ENCODE data around the gene ANAPC1. TPM values are rescaled to one million over a fixed set of nuclear protein-coding genes. Genes with fewer than 3 reads are reported as not detected.

ANAPC1 gene
- total and polyA plus RNA-seq, 9 of the 15 experiments (the other 6 are each of a cell fraction or from before 2014, with no cell fraction given) = 14.0 to 126 (median 78.2) TPM

DNA sequence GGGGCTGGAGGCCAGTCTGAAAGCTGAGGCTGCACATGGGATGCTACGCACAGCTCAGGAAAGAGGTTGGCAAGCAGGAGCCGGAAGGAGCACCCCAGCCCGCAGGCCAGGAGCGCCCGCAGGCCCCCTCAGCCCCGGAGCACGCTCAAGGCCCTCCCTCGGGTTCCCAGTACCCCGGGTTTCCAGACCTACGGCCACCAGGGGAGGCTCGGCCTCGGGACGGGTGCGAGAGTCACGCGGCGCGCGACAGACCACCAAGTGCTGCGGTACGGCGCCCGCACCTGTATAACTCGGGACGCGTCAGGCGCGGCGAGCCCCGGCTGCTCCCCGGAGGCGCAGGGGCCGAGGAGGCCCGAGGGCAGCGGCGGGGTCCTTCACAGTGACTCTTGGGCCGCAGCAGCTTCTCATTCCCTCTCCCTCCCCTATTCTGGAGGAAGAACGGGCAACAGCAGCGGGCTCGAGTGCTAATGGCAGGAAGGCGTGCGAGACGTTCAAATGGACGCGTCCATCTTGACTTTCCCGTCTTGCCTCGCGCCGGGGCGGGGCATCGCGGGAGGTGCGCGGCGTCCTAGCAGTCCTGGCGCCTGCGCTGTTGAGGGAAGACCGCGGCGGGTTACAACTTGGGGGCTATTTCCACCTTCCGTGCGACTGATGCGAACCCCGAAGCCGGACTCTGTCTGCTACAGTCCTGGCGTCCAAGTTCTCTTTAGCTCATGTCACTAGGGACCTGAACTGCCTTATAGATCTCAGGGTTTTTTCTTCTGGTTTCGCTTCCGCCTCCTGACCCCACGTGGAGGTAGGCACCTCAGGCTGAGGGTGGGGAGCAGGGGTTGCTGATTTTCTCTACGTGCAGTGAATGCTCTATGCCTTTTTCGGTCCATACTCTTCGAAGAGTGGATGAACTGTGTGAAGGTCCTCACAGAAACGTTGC lies at the start of gene ANAPC1 (continued):
- TF ChIP-seq PREB (CRISPR knock-in tag; IDR thresholded peaks at IDR 0.05) = no peak
- no peak for TF ChIP-seq ZNF584 (CRISPR knock-in tag; IDR thresholded peaks at IDR 0.05; ENCODE audit: low read depth)
- TF ChIP-seq SMAD3 (CRISPR knock-in tag; conservative IDR thresholded peaks at IDR 0.05) = no peak
- TF ChIP-seq RBM34 (IDR thresholded peaks at IDR 0.05; ENCODE audit: borderline replicate concordance, insufficient read depth, low read length) = no peak
- no peak for TF ChIP-seq TGIF2 (CRISPR knock-in tag; IDR thresholded peaks at IDR 0.05)
- no peak for TF ChIP-seq NFXL1 (CRISPR knock-in tag; IDR thresholded peaks at IDR 0.05)
- TF ChIP-seq SUPT5H (IDR thresholded peaks at IDR 0.05) = peak; percentile 96
- no peak for TF ChIP-seq EGR1 (conservative IDR thresholded peaks at IDR 0.05)
- TF ChIP-seq CHD4 (IDR thresholded peaks at IDR 0.05; ENCODE audit: insufficient read depth, insufficient replicate concordance, low read depth, low read length, poor library complexity, severe bottlenecking) = no peak
- TF ChIP-seq FUS (optimal IDR thresholded peaks at IDR 0.05; ENCODE audit: low read depth, low read length) = no peak
- TF ChIP-seq, protein P1, sequence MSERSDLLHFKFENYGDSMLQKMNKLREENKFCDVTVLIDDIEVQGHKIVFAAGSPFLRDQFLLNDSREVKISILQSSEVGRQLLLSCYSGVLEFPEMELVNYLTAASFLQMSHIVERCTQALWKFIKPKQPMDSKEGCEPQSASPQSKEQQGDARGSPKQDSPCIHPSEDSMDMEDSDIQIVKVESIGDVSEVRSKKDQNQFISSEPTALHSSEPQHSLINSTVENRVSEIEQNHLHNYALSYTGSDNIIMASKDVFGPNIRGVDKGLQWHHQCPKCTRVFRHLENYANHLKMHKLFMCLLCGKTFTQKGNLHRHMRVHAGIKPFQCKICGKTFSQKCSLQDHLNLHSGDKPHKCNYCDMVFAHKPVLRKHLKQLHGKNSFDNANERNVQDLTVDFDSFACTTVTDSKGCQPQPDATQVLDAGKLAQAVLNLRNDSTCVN (CRISPR knock-in tag; IDR thresholded peaks at IDR 0.05) = no peak
- no peak for TF ChIP-seq BACH1 (tag; IDR thresholded peaks at IDR 0.05)
- TF ChIP-seq, protein P2, sequence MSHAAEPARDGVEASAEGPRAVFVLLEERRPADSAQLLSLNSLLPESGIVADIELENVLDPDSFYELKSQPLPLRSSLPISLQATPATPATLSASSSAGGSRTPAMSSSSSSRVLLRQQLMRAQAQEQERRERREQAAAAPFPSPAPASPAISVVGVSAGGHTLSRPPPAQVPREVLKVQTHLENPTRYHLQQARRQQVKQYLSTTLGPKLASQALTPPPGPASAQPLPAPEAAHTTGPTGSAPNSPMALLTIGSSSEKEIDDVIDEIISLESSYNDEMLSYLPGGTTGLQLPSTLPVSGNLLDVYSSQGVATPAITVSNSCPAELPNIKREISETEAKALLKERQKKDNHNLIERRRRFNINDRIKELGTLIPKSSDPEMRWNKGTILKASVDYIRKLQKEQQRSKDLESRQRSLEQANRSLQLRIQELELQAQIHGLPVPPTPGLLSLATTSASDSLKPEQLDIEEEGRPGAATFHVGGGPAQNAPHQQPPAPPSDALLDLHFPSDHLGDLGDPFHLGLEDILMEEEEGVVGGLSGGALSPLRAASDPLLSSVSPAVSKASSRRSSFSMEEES (CRISPR knock-in tag; IDR thresholded peaks at IDR 0.05) = no peak
- TF ChIP-seq ZNF232 (CRISPR knock-in tag; IDR thresholded peaks at IDR 0.05) = 0 out of 2 replicates have a peak, but pooled peaks have one; percentile 2
- peak; percentile 91 for TF ChIP-seq EP400 (IDR thresholded peaks at IDR 0.05)
- peak; percentile 28; the same call in 1 of the 2 replicates for TF ChIP-seq STAG1 (CRISPR knock-in tag; IDR thresholded peaks at IDR 0.05; ENCODE audit: borderline replicate concordance)
- no peak for TF ChIP-seq TCF3 (CRISPR knock-in tag; IDR thresholded peaks at IDR 0.05)
- TF ChIP-seq BRCA1 (IDR thresholded peaks at IDR 0.05) = no peak
- TF ChIP-seq BRCA1 (CRISPR knock-in tag; IDR thresholded peaks at IDR 0.05) = no peak
- TF ChIP-seq ZNF140 (CRISPR knock-in tag; IDR thresholded peaks at IDR 0.05) = no peak
- TF ChIP-seq MYNN (IDR thresholded peaks at IDR 0.05) = no peak; the same call in 1 of the 2 replicates
- TF ChIP-seq MYNN (CRISPR knock-in tag; IDR thresholded peaks at IDR 0.05) = no peak
- 0 out of 2 replicates have a peak, but pooled peaks have one; percentile 54 for TF ChIP-seq ELF4 (CRISPR knock-in tag; IDR thresholded peaks at IDR 0.05)
- TF ChIP-seq ZFP30 (CRISPR knock-in tag; IDR thresholded peaks at IDR 0.05; ENCODE audit: borderline replicate concordance) = no peak
- TF ChIP-seq SMARCB1 (IDR thresholded peaks at IDR 0.05; ENCODE audit: insufficient read length, low read depth) = no peak
- peak; percentile 84 for TF ChIP-seq CHD2 (IDR thresholded peaks at IDR 0.05; ENCODE audit: low read depth, low read length)
- TF ChIP-seq FOSL1 (tag; conservative IDR thresholded peaks at IDR 0.05) = 0 out of 2 replicates have a peak, but pooled peaks have one; percentile 38

Data from K562 (cell line).